H1 (cell line): Measurements from ENCODE around the gene MRPL52. TPM values are rescaled to one million over a fixed set of nuclear protein-coding genes. Genes with fewer than 3 reads are reported as not detected.

Experiments used
- CTCF ChIA-PET: fragments of 300-600 bp; sonication (Branson Sonifier 250); formaldehyde crosslinking; loops from one replicate; lab custom pipeline; 2021; ENCODE audit not compliant: partially characterized antibody; lab: Charles Lee
- POLR2A ChIA-PET: fragments of 300-600 bp; sonication (Branson Sonifier 250); formaldehyde crosslinking; loops from one replicate; lab custom pipeline; 2021; ENCODE audit warnings: inconsistent platforms; ENCODE audit not compliant: partially characterized antibody; lab: Charles Lee
- DNase-seq, 2 experiments: peaks; one replicate each; pipeline versions ENCODE4 v3.0.0 to v3.0.0-alpha.2; 2010 to 2022; ENCODE audit warnings: low spot score in 2 of 2, low read depth in 1 of 2, mixed read lengths in 1 of 2
- FAIRE-seq: peaks from 2 replicates; lab custom pipeline; 2011; peaks lifted over from hg19 to GRCh38; lab: Jason Lieb, UNC
- H2AFZ ChIP-seq: 2 replicates; pipeline ENCODE4 v1.8.1; 2012; ENCODE audit warnings: low read length, inconsistent platforms
- H2AK5ac ChIP-seq: 2 replicates; pipeline ENCODE4 v1.6.1; 2013; ENCODE audit warnings: low read depth, low read length
- H2BK120ac ChIP-seq: replicated peaks from 2 replicates; pipeline ENCODE3; 2013; ENCODE audit warnings: low read depth, low read length, inconsistent platforms
- H2BK12ac ChIP-seq: 2 replicates; pipeline ENCODE4 v1.6.1; 2013; ENCODE audit warnings: low read depth, low read length
- H2BK15ac ChIP-seq: 2 replicates; pipeline ENCODE4 v1.6.1; 2013; ENCODE audit warnings: low read length
- H2BK20ac ChIP-seq: 2 replicates; pipeline ENCODE4 v1.6.1; 2013; ENCODE audit warnings: low read length
- H2BK5ac ChIP-seq: 2 replicates; pipeline ENCODE4 v1.6.1; 2013; ENCODE audit warnings: low read depth, low read length
- H3K14ac ChIP-seq: 2 replicates; pipeline ENCODE4 v1.6.1; 2013; ENCODE audit warnings: inconsistent platforms; ENCODE audit not compliant: insufficient read length
- H3K18ac ChIP-seq: 2 replicates; pipeline ENCODE4 v1.6.1; 2013; ENCODE audit warnings: low read length; ENCODE audit errors: extremely low read depth
- H3K23ac ChIP-seq: 2 replicates; pipeline ENCODE4 v1.6.1; 2013; ENCODE audit warnings: inconsistent platforms; ENCODE audit not compliant: insufficient read length
- H3K23me2 ChIP-seq: 2 replicates; pipeline ENCODE4 v1.6.1; 2013; ENCODE audit warnings: low read depth, low read length
- H3K27ac ChIP-seq: 2 replicates; pipeline ENCODE4 v1.6.1; 2011; ENCODE audit warnings: low read depth, low read length, inconsistent platforms
- H3K27me3 ChIP-seq, 4 experiments: replicated peaks in 1 of 4; 1 replicate in 1 of 4; 2 replicates in 3 of 4; pipeline versions ENCODE4 v1.6.1 to v1.8.1; 2011 to 2013; ENCODE audit warnings: low read length in 3 of 4, mild to moderate bottlenecking in 3 of 4, inconsistent platforms in 2 of 4, mixed read lengths in 2 of 4, moderate library complexity in 1 of 4; ENCODE audit not compliant: control insufficient read depth in 3 of 4, insufficient read depth in 3 of 4; ENCODE audit errors: extremely low read depth in 1 of 4
- H3K36me3 ChIP-seq, 4 experiments: 2 replicates each; pipeline versions ENCODE4 v1.6.1 to v1.8.1; 2011 to 2013; ENCODE audit warnings: mild to moderate bottlenecking in 4 of 4, low read length in 3 of 4, moderate library complexity in 2 of 4, control low read depth in 1 of 4, inconsistent platforms in 1 of 4; ENCODE audit not compliant: insufficient read depth in 4 of 4, control insufficient read depth in 2 of 4
- H3K4ac ChIP-seq: replicated peaks from 2 replicates; pipeline ENCODE3; 2013; ENCODE audit warnings: low read length, low read depth, mixed read lengths, inconsistent platforms; ENCODE audit not compliant: insufficient read length
- H3K4me1 ChIP-seq, 4 experiments: replicated peaks in 1 of 4; 1 replicate in 1 of 4; 2 replicates in 3 of 4; pipeline versions ENCODE4 v1.6.1 to v1.8.1; 2011 to 2013; ENCODE audit warnings: low read length in 3 of 4, inconsistent platforms in 2 of 4, mixed read lengths in 1 of 4; ENCODE audit not compliant: insufficient read depth in 4 of 4, control insufficient read depth in 3 of 4
- H3K4me2 ChIP-seq, 2 experiments: 2 replicates each; pipeline versions ENCODE4 v1.6.1 to v1.8.1; 2011 to 2013; ENCODE audit warnings: low read depth in 2 of 2, low read length in 2 of 2, control low read depth in 1 of 2, inconsistent platforms in 1 of 2, mild to moderate bottlenecking in 1 of 2; ENCODE audit not compliant: insufficient read depth in 1 of 2
- H3K4me3 ChIP-seq, 4 experiments: fragments of 200-600, 300-600 bp in 1 of 4; sonication (generic), shearing (Covaris generic), sonication (Bioruptor Twin) in 1 of 4; 2 replicates each; pipeline versions ENCODE4 v1.5.1 to v1.8.1; 2011 to 2016; ENCODE audit warnings: low read length in 4 of 4, low read depth in 3 of 4, control low read depth in 2 of 4, inconsistent platforms in 2 of 4, mild to moderate bottlenecking in 2 of 4, mixed read lengths in 1 of 4, moderate library complexity in 1 of 4; ENCODE audit not compliant: insufficient read depth in 2 of 4; ENCODE audit errors: extremely low read depth in 1 of 4
- H3K56ac ChIP-seq: replicated peaks from 2 replicates; pipeline ENCODE3; 2013; ENCODE audit warnings: low read depth, mild to moderate bottlenecking, mixed read lengths, low read length, inconsistent platforms; ENCODE audit not compliant: insufficient read length
- H3K79me1 ChIP-seq: 2 replicates; pipeline ENCODE4 v1.6.1; 2013; ENCODE audit warnings: low read depth, low read length, control low read depth
- H3K79me2 ChIP-seq, 2 experiments: 2 replicates each; pipeline versions ENCODE4 v1.6.1 to v1.8.1; 2012 to 2013; ENCODE audit warnings: low read length in 2 of 2, mild to moderate bottlenecking in 2 of 2, inconsistent platforms in 1 of 2; ENCODE audit not compliant: insufficient read depth in 2 of 2, control insufficient read depth in 1 of 2
- H3K9ac ChIP-seq, 4 experiments: replicated peaks in 1 of 4; 1 replicate in 1 of 4; 2 replicates in 3 of 4; pipeline versions ENCODE4 v1.6.1 to v1.8.1; 2011 to 2013; ENCODE audit warnings: low read depth in 3 of 4, low read length in 3 of 4, control low read depth in 2 of 4, mild to moderate bottlenecking in 2 of 4, moderate library complexity in 2 of 4, inconsistent platforms in 1 of 4; ENCODE audit errors: extremely low read depth in 1 of 4
- H3K9me3 ChIP-seq, 2 experiments: 2 replicates each; pipeline versions ENCODE4 v1.6.1 to v1.8.1; 2012 to 2013; ENCODE audit warnings: mild to moderate bottlenecking in 2 of 2, moderate library complexity in 2 of 2, control low read depth in 1 of 2, inconsistent platforms in 1 of 2, low read depth in 1 of 2, low read length in 1 of 2, mixed read lengths in 1 of 2; ENCODE audit not compliant: insufficient read depth in 2 of 2
- H4K20me1 ChIP-seq, 2 experiments: replicated peaks in 1 of 2; 2 replicates each; pipeline versions ENCODE3 to v1.8.1; 2011 to 2013; ENCODE audit warnings: inconsistent platforms in 2 of 2, low read length in 2 of 2, mild to moderate bottlenecking in 1 of 2; ENCODE audit not compliant: insufficient read depth in 2 of 2, control insufficient read depth in 1 of 2
- H4K5ac ChIP-seq: 2 replicates; pipeline ENCODE4 v1.6.1; 2013; ENCODE audit warnings: low read length, low read depth, mixed read lengths, inconsistent platforms; ENCODE audit not compliant: insufficient read length
- H4K8ac ChIP-seq: 2 replicates; pipeline ENCODE4 v1.8.0; 2013; ENCODE audit warnings: mild to moderate bottlenecking, moderate library complexity, low read length, inconsistent platforms; ENCODE audit not compliant: insufficient read depth; ENCODE audit errors: extremely low read depth
- H4K91ac ChIP-seq: replicated peaks from 2 replicates; pipeline ENCODE3; 2013; ENCODE audit warnings: low read length, mixed read lengths, inconsistent platforms; ENCODE audit not compliant: insufficient read length
- CBX8 ChIP-seq: fragments of 300-800, 300-1000 bp; sonication (generic); IDR thresholded peaks from 2 replicates; pipeline ENCODE4 v1.7.1; 2016; ENCODE audit warnings: low read depth, low read length, borderline replicate concordance
- CHD2 ChIP-seq: IDR thresholded peaks from 2 replicates; pipeline ENCODE4 v1.6.1; 2012; ENCODE audit warnings: low read length, improper control_type of control experiment
- JUN ChIP-seq: IDR thresholded peaks from 2 replicates; pipeline ENCODE4 v1.6.1; 2011; ENCODE audit warnings: low read depth, mild to moderate bottlenecking, improper control_type of control experiment, low read length
- POU5F1 ChIP-seq: IDR thresholded peaks from 2 replicates; pipeline ENCODE4 v1.6.1; 2011; ENCODE audit warnings: low read depth, mild to moderate bottlenecking, low read length, moderate library complexity
- SIN3A ChIP-seq, 2 experiments: IDR thresholded peaks in 1 of 2; conservative IDR thresholded peaks in 1 of 2; 2 replicates each; pipeline ENCODE4 v1.6.1; 2011 to 2012; ENCODE audit warnings: low read length in 2 of 2, improper control_type of control experiment in 1 of 2, low read depth in 1 of 2, mild to moderate bottlenecking in 1 of 2
- YY1 ChIP-seq: IDR thresholded peaks from 2 replicates; pipeline ENCODE4 v1.6.1; 2011; ENCODE audit warnings: low read depth, mild to moderate bottlenecking, low read length
- WGBS, 2 experiments: shearing (Covaris generic) in 1 of 2; methylation state at CpG; one replicate each; pipeline versions ENCODE4 v1.1.6 to v1.1.7; 2013 to 2015; ENCODE audit warnings: low lambda C conversion rate in 2 of 2, mixed read lengths in 2 of 2, inconsistent platforms in 1 of 2, low coverage in 1 of 2, missing lambda C conversion rate in 1 of 2; ENCODE audit not compliant: insufficient replicate concordance in 2 of 2, insufficient coverage in 1 of 2, insufficient read length in 1 of 2; ENCODE audit errors: extremely low coverage in 1 of 2, missing lambda C conversion rate in 1 of 2; 5-methylcytosine and 5-hydroxymethylcytosine counted together
- polyA plus RNA-seq, 7 experiments: library from polyadenylated mRNA; depleted of rRNA in 3 of 7; stranded (reverse) in 5 of 7; unstranded in 2 of 7; fragments of >200 nt in 5 of 7; fragments of 200-250 nt in 2 of 7; gene quantifications; 1 replicate in 5 of 7; 2 replicates in 1 of 7; 4 replicates in 1 of 7; pipeline versions ENCODE4 v1.2.1 to v1.2.3, GENCODE V29; 2011 to 2013; ENCODE audit warnings: missing spikeins in 2 of 7, mixed read lengths in 2 of 7
- total RNA-seq: library from RNA; stranded (reverse); fragmentation: NEBNext Ultra II Directional; extraction: Animal tissue kit (Norgen Biotek cat#: 25700); gene quantifications from 2 replicates; pipeline ENCODE4 v1.2.1, GENCODE V29; 2021

The MRPL52 gene
- total and polyA plus RNA-seq, 2 of the 8 experiments (the other 6 are each of a cell fraction or from before 2014, with no cell fraction given) = 70.5 to 176 TPM

DNA sequence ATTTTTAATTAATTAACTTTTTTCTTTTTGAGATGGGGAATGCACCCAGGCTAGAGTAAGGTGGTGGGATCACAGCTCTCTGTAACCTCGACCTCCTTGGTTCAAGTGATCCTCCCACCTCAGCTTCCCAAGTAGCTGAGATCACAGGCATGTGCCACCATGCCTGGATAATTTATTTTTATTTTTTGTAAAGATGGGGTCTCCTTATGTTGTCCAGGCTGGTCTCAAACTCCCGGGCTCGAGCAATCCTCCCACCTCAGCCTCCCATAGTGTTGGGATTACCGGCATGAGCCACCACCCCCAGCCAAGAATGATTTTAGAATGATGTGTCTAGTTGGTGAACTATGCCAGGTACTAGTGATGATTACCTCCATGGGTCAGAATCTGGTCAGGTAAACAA, 35.3 kb downstream of the MRPL52 start:
- no peaks in the 10 kb centered on the region for H3K79me1 ChIP-seq
- H3K4ac ChIP-seq = no peak overlapping the region
- H3K23me2 ChIP-seq = no peaks in the 10 kb centered on the region
- no peak overlapping the region for H2BK20ac ChIP-seq
- DNase-seq (no peak), FAIRE-seq (no peak)
- no peak overlapping the region for H3K27ac ChIP-seq
- 93% methylated on average over 4 of the region's 4 CpGs; no CpG with 5 or more reads in 1 of the 2 experiments for WGBS, 2 experiments
- H3K4me3 ChIP-seq = no peak overlapping the region
- no peak overlapping the region for H3K18ac ChIP-seq
- no peak overlapping the region for H4K91ac ChIP-seq
- ChIA-PET CTCF (interaction anchor here (0.6 to 56.0 kb wide), 11 partner anchors 9 to 314 kb away, joined by 3 to 1562 read pairs (median 4); partner anchors contain the start of genes MMP14, MRPL52 and SLC7A7), POLR2A (interaction anchor here (0.7 to 1.1 kb wide), 5 partner anchors 27 to 46 kb away, joined by 3 to 6 read pairs (median 4); no protein-coding TSS in a partner anchor)
- H2BK15ac ChIP-seq = no peak overlapping the region
- H3K4me2 ChIP-seq = no peak overlapping the region
- H2AK5ac ChIP-seq = no peak overlapping the region
- no peak overlapping the region for H2BK12ac ChIP-seq
- H2BK120ac ChIP-seq = no peak overlapping the region
- H3K56ac ChIP-seq = no peak overlapping the region
- H4K20me1 ChIP-seq = no peaks in the 10 kb centered on the region
- H2BK5ac ChIP-seq = no peak overlapping the region
- H3K9me3 ChIP-seq = no peaks in the 10 kb centered on the region
- no peak overlapping the region for H3K23ac ChIP-seq
- H3K79me2 ChIP-seq = no peaks in the 10 kb centered on the region
- H3K4me1 ChIP-seq = peaks cover 0 to 6% (median 0%) of the 10 kb centered on the region in 4 experiments; a peak in 1 of 7 replicates
- H3K9ac ChIP-seq = no peak overlapping the region
- no peaks in the 10 kb centered on the region for H3K27me3 ChIP-seq
- H3K14ac ChIP-seq = no peak overlapping the region
- H2AFZ ChIP-seq = no peak overlapping the region
- no peak overlapping the region for H4K5ac ChIP-seq
- no peaks in the 10 kb centered on the region for H3K36me3 ChIP-seq
- H4K8ac ChIP-seq = no peak overlapping the region
- TF ChIP-seq CBX8 (no peak), CHD2 (no peak), YY1 (no peak), SIN3A (conservative IDR thresholded peaks at IDR 0.05 in 1 of 2, IDR thresholded peaks at IDR 0.05 in 1 of 2; ENCODE audit: low read depth in 1 of 2, low read length in 2 of 2) (no peak), POU5F1 (no peak), JUN (no peak)
